HG03135 (cell line): Measurements from ENCODE around the gene MYO1D.

Experiments used
- ATAC-seq: cut with Tn5 transposase; IDR thresholded peaks from one replicate; pipeline ENCODE4 v1.9.1; 2021; ENCODE audit warnings: mild to moderate bottlenecking, moderate library complexity; ENCODE audit not compliant: unreplicated experiment

The MYO1D gene

DNA sequence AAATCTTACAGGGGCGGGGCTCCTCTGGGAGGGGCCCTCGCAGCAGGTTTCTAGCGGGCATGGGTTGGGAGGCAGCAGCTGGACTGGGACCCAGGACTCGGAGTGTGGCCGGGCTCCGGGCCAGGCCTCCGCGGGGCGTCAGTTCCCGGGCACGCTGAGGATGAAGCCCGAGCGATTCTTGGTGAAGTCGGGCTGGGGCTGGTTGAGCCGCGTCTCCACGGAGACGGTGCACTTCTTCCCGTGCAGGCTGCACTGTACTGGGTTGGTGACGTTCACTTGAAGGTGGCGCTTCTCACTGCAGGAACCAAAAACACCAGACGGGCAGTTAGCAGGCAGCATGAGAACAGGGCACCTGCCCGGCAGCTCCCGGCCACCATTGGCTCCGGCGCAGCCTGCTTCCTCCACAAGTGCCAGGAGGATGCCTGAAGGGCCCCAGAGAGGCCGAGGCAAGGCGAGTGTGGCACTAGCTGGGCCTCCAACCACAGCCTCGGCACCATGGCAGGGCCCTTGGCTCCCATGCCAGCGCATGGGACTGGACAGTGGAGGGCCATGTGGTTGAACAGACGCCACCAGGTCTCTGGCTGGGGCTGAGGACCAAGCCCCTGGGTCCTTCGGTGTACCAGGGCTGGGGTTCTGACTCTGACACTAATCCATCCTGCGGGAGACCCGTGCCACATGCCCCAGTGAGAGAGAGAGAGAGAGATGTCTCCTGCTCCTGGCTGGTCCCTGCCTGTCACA lies 382.1 kb downstream of the MYO1D start:
- ATAC-seq = no peak

DNA sequence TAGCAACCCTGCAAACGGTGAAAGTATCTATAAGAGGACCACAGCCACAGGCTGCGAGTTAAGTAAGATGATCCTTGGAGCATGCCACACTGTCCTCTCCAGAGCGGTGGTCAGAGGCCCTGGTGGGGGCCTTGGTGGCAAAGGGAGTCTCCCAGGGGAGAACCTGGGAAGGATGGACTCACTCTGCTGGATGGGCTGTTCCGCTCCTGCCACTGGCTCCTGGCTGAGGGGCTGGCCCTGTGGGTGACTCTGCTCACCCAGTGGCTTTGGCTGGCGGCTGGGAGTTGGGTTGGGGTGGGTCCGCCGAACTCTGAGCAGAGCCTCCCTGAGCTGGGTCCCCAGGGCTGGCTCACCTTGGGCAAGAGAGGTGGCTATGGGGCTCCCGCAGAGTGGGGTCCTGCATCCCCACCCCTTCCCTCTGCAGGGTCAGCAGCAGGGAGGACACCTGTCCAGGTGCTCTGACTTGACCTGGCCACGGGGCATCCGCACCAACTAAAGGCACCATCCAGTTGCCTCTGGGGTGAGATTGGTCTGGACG lies 382.9 kb downstream of the MYO1D start:
- no peak for ATAC-seq

DNA sequence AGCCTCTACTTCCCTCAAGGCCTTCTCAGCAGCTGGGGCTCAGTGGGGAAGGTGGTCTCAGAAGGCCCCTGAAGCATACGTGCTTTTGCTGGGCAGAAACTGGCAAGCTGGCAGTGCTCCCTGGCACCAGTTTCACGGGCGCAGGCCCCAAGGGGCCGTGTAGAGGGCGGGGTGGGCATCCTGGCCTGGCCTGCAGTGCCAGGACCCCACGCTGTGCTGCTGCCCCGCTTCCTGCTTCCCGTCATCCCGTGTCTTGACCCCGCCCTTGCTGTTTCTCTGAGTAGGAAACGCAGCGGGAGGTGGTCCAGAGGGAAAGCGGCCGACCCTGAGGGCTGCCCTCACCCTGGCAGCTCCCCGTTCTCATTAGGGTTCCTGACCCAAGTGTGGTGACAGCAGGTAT lies 383.4 kb downstream of the MYO1D start:
- ATAC-seq = no peak

DNA sequence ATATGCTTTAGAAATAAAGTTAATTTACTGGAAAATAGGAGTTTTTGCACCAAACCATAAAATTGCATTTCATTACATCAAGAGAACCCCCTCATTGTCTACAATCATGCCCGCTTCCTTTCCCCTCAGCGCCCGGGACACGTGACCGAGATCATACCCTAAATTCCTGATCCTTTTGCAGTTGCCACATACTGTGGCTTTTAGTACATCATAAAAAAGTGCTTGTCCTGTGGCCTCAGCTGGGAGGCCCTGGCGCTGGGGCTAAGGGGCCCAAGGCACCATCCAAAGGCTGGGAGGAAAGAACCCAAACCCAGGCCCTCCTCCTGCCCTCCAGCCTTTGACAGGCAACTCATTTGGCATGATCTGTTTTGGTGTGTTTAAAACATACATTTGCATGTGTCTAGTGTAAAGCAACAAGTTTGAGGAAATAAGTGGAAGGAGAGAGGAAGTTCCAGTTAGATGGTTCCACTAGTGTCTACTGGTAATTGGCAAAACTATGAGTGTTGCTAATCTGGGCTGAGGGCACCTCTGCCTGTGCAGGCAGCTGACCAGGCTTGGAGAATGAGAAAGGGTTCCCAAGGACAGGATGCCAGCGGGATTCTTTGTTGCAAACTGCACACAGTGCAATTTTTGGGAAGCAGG lies 384.2 kb downstream of the MYO1D start:
- ATAC-seq = no peak

DNA sequence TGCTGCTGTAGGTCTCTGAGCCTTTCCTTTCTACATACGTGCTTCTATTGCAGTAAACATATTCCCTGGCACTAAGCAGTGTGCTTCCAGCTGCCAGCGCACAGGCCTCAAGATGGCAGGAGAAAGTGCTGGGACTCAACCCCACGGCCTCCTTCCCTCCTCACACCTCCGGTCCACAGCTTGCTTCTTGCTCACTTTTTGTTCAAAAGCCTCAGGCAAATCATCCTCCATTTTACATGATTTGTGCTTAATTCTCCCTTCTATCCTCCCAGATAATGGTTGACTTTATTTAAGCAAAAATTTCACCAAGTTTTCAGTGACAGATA lies 384.7 kb downstream of the MYO1D start:
- no peak for ATAC-seq

DNA sequence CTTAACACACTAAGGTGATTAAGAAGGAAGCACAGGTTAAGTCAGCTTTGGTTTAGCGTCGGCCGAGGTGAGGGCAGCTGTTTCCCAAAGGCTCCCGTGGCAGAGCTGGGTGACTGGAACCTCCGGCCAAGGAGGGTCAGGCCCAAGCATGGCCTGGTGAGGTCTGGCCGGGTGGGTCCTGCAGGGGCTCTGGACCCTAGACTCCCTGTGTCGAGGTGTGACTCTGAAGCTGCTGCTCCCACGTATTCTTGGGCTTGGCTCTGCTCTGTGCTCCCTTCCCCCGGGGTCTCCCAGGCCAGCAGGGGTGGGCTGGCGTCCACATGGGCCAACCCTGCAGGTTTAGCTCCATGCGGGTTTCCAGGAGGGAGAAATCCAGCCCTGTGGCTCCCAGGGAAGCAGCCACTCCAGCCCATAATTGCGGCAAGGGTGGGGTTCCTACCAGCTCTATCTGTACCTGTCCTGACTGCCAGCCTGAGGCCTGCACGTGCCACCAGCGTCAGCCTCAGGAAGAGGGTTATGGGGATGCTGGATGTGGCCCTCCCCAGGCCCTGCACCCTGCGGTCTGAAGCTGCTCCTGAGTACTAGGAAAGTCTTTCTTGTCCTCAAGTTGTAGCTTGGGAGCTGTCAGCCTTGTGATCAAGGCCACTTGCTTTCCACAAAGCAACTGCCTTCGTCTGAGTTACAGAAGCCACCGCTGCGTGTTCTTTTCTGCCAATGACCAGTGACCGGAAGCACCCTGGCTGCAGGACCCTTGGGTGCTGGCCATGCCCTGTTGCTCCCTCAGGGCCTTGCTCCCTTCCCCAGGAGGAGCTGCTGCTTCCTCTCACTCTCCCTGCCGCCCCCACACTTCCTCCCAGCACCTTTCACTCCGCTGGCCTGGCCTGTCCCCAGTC lies 385.3 kb downstream of the MYO1D start:
- no peak for ATAC-seq

DNA sequence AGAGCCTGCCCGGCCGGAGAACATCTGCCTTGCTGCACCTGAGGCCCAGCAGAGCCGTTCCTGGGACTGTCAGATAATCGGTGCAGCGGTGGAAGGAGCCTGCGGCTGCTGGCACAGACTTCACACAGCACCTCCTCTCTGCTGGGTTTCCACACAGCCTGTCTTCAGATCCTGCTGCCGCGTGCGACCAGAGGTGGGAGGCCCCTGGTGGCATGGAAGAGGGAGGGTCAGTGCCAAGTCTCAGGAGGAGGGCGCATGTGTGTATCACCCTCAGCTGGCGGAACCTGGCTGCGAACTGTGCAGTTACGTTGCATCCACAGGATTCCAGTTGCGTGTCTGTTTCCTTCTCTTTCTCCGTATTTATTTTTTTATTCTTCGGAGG lies 386.8 kb downstream of the MYO1D start:
- ATAC-seq = no peak

DNA sequence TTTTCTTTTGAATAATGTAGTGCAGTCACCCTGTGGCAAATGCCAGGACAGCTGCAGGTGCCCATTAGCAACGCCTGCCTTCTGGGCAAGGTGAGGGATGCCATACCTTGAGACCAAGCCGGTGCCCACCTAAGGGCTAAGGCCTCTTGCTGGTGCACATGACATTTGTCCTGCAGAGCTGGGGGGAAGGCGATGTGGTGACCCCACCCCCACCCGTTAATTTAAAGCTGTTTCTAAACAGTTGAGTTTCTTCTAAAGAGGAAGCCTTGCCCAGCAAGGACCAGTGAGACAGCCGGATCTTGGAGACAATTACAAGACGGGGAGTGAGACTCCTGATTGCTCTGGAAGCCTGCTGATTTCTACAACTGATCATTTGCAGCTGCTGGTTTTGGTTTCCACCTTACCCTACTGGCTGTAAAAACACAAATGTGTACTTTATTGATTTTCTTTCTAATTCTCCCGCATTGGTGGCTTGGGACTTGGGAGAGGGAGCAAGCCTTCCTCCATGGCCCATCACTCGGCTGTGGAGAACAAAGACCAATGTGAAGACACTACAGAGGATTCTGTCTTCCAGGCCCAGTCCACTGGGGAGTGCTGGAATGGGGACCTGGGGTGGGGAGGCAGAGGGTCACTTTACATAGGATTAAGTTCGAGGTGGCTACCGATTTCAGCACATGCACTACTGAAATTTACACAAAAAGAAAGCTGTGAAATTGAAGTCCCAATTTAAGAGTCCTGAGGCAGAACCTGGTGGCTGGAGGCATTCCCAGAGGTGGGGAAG lies 387.4 kb downstream of the MYO1D start:
- ATAC-seq = no peak

DNA sequence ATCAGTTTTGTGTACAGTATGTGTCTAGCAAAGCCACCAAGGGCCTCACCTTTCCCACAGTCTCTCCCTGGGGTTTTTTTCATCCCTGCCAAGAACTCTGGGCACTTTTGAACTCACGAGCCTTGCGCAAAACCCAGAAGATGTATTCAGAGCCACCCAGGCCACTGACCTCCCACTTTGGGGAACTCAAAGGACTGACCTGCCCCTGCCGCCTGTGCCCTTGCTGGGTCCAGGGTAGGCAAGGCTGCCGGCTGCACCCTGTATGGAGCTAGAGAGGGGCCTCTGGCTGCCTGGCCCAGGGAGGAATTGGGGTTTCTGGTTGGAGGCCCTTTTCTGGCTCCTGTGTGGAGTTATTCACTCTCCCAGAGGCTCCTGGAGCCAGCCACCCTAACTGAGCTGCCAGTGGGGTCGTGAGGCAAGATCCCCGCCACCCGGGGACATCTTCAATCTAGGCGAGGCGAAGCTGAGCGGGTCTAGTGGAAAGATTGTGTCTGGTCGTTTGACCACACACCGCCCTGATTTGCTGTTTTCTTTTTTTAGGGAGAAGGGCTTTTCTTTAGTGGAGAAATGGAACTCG lies 388.2 kb downstream of the MYO1D start:
- ATAC-seq = no peak

DNA sequence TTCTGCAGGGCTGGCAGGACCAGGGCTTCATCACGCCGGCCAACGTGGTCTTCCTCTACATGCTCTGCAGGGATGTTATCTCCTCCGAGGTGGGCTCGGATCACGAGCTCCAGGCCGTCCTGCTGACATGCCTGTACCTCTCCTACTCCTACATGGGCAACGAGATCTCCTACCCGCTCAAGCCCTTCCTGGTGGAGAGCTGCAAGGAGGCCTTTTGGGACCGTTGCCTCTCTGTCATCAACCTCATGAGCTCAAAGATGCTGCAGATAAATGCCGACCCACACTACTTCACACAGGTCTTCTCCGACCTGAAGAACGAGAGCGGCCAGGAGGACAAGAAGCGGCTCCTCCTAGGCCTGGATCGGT lies 388.8 kb downstream of the MYO1D start:
- no peak for ATAC-seq

DNA sequence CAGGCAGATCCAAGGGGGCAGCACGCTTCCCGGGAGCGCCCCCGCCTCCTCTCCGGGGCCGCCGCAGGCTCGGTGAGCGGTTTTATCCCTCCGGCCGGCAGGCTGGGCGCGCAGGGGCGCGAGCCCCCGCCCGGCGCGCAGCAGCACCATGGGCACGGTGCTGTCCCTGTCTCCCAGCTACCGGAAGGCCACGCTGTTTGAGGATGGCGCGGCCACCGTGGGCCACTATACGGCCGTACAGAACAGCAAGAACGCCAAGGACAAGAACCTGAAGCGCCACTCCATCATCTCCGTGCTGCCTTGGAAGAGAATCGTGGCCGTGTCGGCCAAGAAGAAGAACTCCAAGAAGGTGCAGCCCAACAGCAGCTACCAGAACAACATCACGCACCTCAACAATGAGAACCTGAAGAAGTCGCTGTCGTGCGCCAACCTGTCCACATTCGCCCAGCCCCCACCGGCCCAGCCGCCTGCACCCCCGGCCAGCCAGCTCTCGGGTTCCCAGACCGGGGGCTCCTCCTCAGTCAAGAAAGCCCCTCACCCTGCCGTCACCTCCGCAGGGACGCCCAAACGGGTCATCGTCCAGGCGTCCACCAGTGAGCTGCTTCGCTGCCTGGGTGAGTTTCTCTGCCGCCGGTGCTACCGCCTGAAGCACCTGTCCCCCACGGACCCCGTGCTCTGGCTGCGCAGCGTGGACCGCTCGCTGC lies 389.3 kb downstream of the MYO1D start:
- no peak for ATAC-seq

DNA sequence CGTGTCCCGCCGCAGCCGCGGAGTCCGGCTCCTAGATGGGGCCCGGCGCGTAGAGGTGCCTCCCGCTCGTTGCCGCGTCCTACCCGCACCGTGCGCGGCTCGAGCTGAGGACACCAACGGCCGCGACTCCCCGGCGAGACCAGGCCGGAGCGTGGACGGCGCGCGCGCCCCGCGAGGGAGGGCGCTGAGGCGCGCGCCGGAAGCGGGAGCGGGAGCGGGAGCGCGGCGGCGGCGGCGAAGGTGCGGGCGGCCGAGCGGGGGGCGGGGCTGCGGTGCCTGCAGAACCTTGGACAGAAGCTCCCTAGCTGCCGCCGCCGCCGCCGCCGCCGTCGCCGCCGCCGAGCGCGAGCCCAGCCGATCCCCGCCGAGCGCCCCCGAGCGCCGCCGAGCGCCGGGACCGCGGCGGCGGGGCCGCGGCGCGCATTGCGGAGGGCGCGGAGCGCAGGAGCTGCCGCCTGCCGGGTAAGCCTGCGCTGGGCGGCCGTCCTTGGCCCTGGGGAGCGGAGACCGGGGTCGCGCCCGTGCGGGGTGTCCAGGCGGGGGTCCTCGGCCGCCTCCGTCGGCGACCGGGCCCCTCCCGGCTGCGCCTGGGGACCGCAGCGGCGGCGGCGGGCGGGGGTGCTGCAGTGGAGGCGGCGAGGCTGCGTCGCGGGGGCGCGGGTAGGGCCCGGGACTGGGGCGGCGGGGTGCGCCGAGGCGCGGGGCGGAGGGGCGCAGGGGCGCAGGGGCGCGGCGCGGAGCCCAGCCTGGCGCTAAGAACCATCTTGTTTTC lies 390.0 kb downstream of the MYO1D start, which contains the start of gene CDK5R1:
CDK5R1 (plus strand) TSS at position 293 of the 772 bp plus-strand sequence. CDS start 628 bp downstream, outside the sequence.
- peak; percentile 50 for ATAC-seq

DNA sequence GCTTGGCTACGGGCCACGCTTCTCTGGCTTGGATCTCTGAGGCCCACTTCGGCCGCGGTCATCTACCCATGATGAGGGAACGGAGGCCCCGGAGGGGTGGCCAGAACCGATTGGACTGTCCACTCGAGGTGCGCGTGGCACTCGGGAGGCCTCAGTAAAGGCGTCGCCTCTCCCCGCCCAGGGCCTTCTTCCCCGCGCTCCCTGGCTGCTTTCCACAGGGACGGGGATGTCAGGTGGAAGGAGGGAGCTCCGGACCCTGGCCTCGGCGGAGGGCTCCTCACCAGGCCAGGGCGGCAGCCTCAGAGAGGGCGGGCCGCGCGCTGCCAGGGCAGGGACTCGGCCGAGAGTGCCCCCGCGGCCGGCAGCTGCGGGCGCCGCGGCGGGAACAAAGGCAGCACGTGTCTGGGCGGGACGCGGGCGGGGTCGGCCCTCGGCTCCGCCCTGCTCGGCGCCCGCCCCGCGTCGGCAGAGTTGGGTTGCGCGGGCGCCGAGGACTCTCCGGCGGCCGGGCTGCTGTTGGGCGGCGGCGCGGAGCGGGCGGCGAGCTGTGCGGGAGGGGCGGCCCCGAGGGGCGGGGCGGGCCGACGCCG lies 390.7 kb downstream of the MYO1D start:
- ATAC-seq = peak; percentile 50

DNA sequence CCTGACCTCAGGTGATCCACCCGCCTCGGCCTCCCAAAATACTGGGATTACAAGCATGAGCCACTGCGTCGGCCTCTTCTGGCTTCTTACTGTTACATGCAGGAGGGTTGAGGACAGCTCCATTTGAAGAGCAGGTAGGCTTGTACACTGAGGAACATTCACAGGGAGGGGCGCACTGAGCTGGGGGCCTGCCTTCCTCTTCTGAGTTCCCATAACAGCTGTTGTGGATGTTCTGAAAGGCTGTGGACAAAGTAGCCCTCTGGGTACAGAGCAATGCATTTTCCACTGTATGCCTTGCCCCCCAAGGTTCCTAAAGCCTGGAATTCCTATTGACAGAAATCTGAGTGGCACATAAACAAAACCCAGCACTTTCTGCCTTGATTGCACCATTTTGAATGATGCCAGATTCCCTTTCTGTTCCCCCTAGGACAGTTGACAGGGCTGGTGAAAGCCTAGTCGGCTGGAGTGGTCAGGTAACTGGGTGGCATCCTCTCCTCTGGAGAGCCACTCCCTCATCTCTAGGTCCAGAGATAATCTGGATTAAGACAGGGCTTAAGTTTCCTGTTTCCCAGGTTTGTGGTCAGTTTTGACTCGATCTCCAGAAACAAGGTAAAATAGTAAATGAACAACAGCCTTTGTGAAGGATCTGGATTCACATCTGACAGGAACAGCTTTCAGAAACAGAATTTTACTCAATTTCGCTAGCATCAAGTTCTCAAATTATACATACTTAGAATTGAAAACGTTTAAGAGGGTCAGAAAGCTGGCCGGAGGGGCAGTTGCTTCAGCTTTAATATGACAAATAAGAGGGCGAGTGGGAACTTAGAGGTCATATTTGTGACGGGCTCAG lies 391.4 kb downstream of the MYO1D start:
- ATAC-seq = no peak

DNA sequence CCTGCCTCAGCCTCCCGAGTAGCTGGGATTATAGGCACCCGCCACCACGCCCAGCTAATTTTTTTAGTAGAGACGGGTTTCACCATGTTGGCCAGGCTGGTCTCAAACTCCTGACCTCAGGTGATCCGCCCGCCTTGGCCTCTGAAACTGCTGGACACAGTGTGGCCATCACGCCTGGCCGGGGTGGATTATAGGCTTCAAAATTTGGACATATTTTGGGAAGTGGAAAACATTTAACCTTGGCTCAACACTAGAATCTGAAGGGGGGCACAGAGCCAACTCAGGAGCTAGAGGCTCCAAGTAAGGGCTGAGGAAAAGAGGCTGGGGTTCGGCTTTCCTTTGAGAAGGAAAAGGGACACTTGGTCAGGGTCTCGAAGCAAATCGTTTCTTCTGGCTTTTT lies 392.3 kb downstream of the MYO1D start:
- no peak for ATAC-seq

DNA sequence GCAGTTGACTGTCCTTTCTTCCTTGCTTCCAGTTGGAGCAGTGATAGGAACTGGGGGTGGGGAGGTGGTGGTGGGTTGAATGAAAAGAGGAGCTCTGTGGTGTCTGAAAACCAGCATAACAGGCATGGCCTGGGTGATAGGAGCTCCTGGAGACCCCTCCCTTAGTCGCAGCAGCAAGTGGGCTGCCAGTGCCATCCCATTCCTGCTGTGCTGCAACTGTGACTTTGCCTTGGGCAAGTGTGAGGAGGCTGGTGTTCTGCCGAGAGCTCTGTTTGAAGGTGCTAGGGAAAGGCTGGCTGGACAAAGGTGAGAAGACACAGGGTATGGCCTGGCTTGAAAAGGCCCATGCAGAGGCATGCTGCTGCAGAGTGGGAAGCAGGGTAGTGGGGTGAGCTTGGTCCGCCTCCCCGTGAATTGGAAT lies 392.9 kb downstream of the MYO1D start:
- ATAC-seq = no peak

DNA sequence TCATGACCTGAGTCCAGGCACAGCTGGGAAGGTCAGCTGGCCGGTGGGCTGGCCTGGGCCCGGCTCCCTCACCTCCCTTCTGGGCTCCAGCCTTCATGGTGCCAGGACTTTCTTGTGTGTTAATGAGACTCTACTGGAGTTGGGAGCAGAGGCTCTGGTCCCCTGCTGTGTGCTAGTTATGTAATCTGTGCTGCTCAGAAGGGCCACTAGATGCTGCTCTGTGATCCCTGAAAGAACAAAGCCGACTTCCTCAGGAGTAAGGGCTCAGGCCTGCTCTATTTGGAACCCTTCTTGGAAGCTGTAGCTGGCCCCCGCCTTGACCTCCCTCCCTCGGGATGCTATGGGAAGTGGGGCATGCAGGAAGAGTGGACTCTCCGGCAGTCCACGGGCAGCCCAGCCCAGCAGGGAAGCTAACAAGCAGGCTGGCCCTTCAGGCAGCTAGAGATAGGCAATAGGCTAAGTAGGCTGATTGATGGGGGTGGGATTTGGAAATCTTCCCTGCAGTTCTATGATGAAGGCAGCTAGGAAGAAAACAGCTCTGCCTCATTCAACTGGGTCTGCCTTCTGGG lies 393.4 kb downstream of the MYO1D start:
- ATAC-seq = no peak
